Activated CD8-positive, alpha-beta memory T cell treated with anti-CD3 and anti-CD28 coated beads, Interleukin-2, amount 50 U/mL, for 1 hour (primary cell): ENCODE data around the gene PFN2.
"Not testable (repeated sequence)": the region's sequence is repeated elsewhere in the genome, so short reads cannot be mapped to it uniquely, and the experiment has no call there.

Experiments
- DNase-seq: peaks from one replicate; pipeline ENCODE4 v3.0.0-alpha.2; 2020; ENCODE audit errors: extremely low read depth

PFN2 gene

DNA sequence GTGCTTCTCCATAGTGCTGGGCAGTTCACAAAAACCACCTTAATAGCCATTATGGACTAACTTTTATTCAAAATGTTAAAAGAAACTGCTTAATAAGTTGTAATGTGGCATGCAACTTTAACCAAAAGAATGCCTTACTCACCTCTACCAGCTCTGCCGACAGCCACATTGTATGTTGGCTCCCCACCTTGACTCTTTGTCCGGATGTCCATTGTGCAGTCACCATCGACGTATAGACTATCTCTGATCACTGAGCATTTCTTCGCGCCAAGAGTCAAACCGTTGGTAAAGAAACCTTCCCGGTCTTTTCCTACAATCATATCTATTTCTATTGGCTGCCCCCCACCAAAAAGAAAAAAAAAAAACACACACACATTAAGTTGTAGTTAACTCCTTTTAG is 2.5 kb downstream of the PFN2 start:
- no peak for DNase-seq

DNA sequence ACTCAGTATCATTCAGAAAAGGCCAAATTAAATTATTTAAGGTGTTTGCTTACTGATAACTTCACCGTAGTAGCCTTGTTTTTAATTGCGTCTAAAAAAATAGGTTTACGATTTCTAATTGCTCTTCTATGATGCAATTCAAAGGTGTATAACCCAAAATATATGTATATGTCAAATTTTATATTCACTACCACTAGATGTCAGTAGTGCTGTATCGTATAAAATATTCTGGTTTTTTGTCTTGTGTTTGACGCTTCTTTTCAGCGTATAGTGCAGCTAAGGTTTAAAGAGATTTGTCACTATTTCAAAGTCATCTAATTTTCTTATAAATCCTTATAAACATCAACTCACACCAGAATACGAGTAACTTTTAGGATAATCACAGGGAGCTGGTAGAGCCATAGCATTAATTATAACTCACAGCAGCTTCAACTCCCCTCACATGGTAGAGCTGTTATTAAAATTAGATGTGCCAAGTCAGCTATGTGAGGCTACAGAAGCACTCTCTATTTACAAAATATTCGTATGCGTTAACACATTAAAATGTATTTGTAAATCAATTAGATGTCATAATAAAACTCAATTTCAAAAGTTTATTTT is 3.5 kb downstream of the PFN2 start:
- no peak for DNase-seq

DNA sequence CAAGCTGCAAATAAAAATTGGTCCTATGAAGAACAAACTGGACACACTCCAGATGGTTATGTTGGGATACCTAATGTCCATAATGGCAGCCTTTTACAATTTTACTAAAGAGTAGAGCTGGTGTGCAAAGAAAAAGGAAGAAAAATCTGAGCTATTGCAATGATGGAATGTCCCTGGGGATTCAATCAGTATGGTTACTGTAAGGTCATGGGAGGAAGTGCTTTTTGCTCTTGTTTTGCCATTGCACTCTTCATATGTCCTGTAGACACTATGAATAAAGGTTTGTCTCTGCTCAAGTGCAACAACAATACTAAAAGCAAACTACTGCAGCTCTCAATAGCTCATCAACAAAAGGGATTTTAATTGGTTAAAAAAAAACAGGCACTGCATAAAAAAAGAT is 5.4 kb downstream of the PFN2 start:
- DNase-seq, result no peak

DNA sequence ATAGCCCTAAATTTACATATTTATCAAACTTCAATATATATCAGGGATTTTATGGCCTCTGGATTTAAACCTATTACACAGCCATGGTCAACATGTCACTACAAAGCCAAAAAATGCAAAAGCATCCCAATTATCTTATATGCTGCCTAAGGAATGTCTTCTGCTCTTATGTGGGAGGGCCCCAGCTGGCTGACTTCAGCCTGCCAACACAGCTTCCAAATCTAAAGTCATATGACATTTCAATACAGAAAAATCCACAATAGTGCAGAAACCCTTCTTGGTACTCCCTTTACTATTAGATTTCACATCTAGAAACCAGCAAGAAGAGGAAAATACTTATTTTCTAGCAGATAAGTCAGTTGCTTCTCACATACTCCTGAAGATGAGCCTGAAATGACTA is 6.4 kb downstream of the PFN2 start:
- no peak for DNase-seq

DNA sequence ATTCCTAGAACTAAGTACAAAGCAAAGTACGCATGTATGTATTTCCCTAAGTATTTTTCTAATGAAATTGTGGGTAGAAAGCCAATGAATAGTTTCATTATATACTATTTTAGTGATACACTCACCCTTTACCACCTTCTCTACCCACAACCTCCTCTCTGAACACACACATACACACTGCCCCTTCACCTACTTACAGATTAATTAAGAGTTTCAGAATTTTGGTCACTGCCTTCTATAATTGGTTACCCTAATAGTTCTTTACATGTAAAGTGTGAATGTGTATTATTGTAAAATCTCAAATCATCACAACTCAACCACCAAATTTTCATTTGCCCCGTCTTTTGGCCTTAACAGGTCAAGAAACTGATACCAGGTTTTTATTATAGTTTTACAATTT is 7.2 kb downstream of the PFN2 start:
- DNase-seq, result no peak

DNA sequence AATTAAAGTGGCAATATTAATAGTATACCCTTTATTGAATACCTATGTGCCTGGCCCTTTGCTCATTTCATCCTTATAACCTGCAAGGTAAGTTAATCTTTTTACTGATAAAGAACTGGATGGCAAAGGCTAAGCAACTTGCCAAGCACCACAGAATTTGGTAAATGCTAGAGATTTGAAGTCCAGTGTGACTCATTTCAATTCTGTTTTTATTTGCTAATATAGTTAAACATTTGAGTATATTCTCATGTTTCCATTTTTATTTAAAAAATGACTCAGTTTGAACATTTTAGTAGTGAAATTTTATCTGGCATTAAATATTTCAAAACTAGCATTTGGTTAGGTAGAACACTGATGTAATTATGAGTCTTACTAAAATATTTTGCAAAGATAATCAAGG is 11.3 kb downstream of the PFN2 start:
- no peak for DNase-seq

DNA sequence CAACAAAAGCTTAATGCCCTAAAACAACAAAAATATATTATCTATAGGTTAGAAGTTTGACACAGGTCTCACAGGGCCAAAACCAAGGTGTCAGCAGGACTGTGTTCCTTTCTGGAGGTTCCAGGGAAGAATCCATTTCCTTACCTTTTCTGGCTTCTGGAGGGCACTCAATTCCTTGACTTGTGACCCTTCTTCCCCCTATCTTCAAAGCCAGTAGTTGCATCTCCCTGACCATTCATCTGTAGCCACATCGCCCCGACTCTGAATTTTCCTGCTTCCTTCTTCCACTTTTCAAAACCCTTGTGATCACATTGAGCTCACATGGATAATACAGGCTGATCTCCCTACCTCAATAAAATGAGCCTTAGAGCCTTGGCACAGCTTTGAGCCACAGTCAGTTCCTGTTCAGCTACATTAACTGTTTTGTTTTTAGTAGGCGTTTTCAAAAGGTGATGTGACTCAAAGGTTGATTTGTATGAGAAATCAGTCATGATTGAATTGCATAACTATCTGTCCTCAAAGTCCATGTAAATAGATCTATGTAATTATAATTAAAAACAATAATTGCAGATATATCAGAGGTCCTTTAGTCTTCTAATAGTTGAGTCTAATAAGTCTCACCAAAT is 12.4 kb downstream of the PFN2 start:
- no peak for DNase-seq

DNA sequence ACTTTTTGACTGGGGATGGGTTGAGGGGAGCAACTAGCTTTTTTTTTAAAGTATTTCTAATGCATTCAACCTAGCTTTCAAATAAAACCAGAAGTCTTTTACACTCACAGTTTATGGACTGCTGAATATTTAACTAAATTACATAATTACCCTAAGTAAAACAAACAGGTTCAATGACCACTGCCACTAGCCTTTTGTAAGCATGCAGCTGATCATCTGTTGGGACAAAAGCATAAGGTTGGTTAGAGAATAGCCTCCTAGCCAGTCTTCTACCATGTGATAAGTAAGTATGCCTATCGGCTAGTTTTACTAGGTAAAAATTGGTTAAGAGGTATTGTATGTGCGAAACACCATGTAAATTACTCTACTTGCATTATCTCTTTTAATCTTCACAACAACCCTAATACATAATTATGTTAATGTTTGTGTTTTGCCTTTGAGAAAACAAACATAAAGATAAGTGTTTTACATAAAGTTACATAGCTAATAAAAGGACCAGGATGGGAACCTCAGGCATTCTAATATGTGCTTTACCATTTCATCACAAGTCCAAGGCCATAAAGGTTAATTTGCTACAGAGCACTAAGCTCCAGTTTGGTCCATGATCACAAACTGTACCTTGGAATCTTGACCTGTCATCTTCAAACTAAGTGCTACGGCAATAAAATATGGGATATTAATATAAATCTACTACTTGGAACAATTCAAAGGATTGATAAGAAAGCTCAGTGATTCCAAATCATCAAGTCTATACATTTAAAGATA is 13.2 kb downstream of the PFN2 start:
- no peak for DNase-seq

DNA sequence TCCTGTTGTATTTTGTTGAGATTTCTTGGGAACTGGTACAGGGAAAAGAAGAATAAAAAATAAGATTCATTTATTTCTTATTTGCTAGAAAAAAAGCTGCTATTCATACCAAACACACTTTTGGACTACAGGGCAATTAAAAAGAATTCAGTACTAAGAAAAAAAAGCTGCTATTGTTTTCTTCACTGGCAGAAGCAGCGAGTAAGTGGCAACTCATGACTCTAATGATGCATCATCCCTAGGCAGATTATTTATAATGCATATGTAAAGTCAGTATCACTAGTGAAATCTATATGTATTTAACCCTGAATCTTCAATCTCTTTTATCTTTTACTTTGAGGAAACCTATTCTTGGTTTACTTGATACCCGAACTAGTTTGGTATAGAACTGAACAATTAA is 15.2 kb downstream of the PFN2 start:
- no peak for DNase-seq

DNA sequence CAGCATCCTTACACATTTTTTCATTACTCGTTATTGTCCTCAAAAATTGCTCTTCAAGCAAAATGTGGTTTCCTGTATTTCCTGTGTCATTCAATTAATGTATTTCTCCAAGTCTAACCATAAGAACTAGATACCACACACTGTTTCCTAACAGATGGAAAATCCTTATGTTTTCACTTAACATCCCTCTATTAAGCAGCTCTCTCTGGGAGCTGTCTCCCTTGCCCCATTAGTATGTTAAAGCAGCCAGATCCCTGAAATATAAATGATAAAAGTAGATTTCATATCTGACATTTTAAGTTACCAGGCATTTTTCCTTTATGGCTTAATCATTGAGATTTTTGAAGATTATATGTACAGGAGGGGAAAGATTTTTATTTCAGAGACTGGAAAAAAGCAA is 15.9 kb downstream of the PFN2 start:
- no peak for DNase-seq

DNA sequence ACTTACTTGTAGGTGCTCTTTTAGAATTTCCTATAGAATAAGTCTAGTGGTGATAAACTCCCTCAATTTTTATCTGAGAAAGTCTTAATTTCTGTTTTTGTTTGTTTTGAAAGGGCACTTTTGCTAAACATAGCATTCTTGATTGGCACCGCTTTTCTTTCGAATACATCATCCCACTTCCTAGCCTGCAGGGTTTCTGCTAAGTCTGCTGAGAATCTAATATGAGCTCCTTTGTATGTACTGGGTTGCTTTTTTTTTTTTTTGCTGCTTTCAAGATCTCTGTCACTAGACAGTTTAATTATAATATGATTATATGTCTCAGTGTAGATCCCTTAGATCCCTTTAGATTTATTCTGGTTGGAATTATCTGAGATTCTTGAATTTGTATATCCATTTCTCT is 21.5 kb downstream of the PFN2 start:
- no peak for DNase-seq

DNA sequence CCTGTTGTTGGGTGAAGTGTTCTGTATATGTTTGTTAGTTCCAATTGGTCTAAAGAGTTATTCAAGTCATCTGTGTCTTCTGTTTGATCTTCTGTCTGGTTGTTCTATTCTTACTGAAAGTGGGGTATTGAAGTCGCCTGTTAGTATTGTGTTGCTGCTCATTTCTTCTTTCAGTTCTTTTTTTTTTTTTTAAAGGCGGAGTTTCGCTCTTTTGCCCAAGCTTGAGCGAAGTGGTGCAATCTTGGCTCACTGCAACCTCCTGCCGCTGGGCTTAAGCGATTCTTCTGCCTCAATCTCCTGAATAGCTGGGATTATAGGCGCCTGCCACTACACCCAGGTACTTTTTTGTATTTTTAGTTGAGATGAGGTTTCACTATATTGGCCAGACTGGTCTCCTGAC is 23.5 kb downstream of the PFN2 start:
- no peak for DNase-seq

DNA sequence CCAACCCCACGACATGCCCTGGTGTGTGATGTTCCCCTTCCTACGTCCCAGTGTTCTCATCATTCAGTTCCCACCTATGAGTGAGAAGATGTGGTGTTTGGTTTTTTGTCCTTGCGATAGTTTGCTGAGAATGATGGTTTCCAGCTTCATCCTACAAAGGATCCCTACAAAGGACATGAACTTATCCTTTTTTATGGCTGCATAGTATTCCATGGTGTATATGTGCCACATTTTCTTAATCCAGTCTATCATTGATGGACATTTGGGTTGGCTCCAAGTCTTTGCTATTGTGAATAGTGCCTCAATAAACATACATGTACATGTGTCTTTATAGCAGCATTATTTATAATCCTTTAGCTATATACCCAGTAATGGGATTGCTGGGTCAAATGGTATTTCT is 26.7 kb downstream of the PFN2 start:
- not testable (repeated sequence) for DNase-seq

DNA sequence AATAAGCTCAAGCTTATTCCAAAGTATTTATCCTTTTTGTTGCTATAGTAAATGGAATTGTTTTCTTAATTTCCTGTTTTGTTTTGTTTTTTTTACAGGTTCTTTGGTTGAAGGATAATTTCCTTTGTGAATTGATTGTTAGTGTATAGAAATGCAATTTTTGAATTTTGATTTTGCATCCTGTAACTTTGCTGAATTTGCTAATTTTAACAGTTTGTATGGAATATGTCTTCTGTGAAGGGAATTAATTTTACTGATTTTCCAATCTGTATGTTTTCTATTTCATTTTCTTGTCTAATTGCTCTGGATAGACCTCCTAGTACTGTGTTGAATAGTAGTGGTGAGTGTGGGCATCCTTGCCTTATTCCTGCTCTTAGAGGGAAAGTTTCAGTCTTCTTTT is 28.3 kb downstream of the PFN2 start:
- no peak for DNase-seq

DNA sequence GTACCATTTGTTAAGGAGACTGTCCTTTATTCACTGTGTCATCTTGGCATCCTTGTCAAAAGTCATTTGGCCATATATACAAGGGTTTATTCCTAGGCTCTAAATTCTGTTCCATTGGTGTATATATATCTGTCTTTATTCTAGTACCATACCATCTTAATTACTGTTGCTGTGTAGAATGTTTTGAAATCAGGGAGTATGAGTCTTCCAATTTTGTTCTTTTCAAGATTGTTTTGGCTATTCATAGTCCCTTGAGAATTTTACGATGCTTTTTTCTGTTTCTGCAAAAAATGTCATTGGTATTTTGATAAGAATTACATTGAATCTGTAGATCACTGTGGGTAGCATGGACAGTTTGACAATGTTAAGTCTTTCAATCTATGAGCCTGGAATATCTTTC is 28.7 kb downstream of the PFN2 start:
- DNase-seq, result no peak

DNA sequence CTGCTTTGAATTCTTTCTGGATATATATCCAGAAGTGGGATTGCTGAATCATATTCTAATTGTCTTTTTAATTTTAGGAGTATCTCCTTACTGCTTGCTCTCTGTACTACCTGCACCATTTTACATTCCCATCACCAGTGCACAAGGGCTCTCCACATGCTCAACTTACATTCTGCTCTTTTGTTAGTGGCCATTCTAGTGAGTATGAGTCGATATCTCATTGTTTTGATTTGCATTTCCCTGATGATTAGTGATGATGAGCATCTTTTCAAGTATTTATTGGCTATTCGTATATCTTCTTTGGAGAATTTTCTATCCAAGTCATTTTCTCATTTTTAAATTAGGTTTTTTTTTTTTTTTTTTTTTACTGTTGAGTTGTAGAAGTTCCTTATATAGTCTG is 29.5 kb downstream of the PFN2 start:
- DNase-seq, result no peak

DNA sequence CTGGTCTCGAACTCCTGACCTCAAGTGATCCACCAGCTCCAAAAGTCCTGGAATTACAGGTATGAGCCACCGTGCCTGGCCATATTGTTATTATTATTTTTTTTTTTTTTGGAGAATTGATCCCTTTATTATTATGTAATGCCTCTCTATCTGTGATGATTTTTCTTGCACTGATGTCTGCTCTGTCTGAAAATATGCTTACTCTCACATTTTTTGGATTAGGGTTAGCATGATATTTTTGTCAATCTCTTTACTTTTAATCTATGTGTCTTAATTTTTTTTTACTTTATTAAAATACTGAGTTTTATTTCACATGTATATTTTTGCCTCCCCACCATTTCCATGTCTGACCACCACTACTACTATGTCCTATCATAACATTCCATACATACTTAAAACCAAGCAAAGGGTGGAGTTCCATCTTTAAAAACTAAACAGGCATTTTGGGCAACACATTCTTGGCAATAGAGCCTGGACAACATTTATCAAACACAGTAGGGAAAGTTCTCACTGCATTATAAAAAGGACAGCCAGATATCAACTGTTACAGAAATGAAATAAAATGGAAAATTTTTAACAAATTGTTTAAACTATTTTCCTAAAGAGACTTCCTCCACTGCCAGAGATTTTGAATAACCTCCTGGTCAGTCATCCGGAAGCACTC is 32.2 kb downstream of the PFN2 start:
- DNase-seq, result not testable (repeated sequence)

DNA sequence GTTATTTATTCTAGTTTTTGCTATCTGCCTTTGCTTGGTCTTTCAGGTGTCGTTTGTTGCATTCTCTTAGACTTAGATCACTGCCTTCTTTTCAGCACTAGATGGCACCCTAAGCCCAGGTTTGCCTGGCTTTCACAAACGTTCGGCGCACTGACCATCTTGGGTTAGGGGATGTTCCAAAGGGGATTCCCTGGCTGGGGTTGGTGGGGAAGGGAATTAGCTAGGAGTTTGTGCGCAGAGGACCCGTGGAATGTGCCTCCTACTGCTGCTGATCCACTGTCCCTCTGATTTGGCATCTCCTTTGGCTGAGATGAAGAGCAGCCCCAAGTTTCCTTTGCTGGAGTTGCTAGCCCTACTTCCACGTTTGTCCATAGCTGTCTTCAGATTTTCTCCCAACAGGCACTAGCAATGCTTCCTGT is 33.9 kb downstream of the PFN2 start:
- peak; percentile 1 for DNase-seq

DNA sequence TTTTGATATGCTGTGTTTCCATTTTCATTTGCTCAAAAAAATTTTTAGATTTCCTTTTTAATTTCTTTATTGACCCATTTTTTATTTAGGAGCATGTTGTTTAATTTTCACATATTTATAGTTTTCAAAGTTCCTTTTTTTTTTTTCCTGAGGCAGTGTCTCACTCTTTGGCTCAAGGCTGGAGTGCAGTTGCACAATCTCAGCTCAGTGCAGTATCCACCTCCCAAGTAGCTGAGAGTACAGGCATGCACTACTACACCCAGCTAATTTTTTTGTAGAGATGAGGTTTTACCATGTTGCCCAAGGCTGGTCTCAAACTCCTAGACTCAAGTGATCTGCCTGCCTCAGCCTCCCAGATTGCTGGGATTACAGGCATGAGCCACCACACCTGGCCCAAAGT is 36.2 kb downstream of the PFN2 start:
- no peak for DNase-seq

DNA sequence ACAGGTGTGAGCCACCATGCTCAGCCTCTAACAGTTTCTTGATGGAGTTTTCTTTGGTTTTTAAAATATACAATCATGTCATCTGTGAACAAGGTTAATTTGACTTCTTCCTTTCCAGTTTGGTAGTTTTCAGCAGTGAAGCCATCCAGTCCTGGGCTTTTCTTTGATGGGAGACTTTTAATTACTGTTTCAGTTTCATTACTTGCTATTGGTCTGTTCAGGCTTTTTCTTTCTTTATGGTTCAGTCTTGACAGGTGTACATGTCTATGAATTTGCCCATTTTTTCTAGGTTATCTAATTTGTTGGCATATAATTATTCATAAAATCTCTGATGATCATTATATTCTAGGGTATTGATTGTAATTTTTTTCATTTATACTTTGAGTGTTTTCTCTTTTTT is 36.8 kb downstream of the PFN2 start:
- DNase-seq, result no peak

DNA sequence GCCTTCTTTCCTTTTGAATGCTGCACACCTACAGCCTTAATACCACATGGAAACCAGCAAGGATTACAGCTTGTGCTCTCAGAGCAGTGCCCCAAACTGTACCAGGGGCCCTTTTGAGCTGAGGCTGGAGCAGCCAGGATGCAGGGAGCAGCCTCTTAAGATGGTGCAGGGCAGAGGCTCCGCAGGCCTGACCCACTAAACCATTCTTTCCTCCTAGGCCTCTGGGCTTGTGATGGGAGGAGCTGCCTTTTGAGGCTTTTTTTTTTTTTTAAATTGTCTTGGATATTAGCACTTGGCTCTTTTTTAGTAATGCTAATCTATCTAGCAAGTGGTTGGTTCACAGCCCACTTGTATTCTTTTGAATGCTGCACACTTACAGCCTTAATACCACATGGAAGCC is 37.7 kb downstream of the PFN2 start:
- no peak for DNase-seq

DNA sequence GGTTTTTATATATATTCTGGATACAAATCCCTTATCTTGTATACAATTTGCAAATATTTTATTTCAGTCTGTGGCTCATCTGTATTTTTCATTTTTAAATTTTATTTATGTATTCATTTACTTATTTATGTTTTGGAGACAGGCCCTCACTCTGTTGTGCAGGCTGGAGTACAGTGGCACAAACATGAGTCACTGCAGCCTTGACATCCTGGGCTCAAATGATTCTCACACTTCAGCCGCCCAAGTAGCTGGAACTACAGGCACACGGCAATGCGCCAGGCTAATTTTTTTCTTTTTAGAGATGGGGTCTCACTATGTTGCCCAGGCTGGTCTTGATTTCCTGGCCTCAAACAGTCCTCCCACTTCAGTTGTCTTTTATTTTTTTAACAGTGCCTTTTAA is 50.6 kb downstream of the PFN2 start:
- no peak for DNase-seq

DNA sequence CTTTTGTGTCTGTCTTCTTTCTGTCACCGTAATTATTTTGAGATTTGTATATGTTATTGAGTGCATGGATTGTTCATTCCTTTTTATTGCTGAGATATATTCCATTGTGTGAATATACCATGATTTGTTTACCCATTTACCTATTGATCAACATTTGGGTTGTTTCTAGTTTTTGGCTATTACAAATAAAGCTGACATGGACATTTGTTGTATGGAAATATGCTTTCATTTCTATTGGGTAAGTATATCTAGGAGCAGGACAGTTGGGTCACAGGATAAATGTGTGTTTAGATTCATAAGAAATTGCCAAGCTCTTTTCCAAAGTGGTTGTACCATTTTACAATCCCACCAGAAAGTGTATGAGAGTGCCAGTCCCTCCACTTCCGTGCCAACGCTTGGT is 51.2 kb downstream of the PFN2 start:
- no peak for DNase-seq
